Activated T-helper 9 cell treated with anti-CD3 and anti-CD28 coated beads, Interleukin-2, amount 50 U/mL, for 16 hours (primary cell): Measurements from ENCODE around the gene TBC1D22A.

ENCODE experiments used
- DNase-seq: peaks from one replicate; pipeline ENCODE4 v3.0.0-alpha.2; 2020; ENCODE audit warnings: low read depth

The TBC1D22A gene

GRCh38 chr22:46753360-46753759, 9.1 kb upstream of the TBC1D22A start:
- no peak for DNase-seq

- DNase-seq: no peak
Observed at GRCh38 chr22:46753761-46754109, 8.7 kb upstream of the TBC1D22A start.

GRCh38 chr22:46754110-46754799, 8.2 kb upstream of the TBC1D22A start:
- no peak for DNase-seq

- no peak for DNase-seq
Observed at GRCh38 chr22:46754826-46755225, 7.6 kb upstream of the TBC1D22A start.

- no peak for DNase-seq
Observed at GRCh38 chr22:46755525-46755924, 6.9 kb upstream of the TBC1D22A start.

- no peak for DNase-seq
Observed at GRCh38 chr22:46756097-46756496, 6.4 kb upstream of the TBC1D22A start.

- no peak for DNase-seq
Observed at GRCh38 chr22:46757104-46757503, 5.3 kb upstream of the TBC1D22A start.

- DNase-seq: no peak
Observed at GRCh38 chr22:46758121-46758520, 4.3 kb upstream of the TBC1D22A start.

- no peak for DNase-seq
Observed at GRCh38 chr22:46758867-46759290, 3.6 kb upstream of the TBC1D22A start.

GRCh38 chr22:46761017-46761416, 1.4 kb upstream of the TBC1D22A start:
- no peak for DNase-seq

- DNase-seq: no peak
Observed at GRCh38 chr22:46761539-46762237, 762 bp upstream of the TBC1D22A start.

- DNase-seq: no peak
Observed at GRCh38 chr22:46763051-46763705, 728 bp downstream of the TBC1D22A start.

- no peak for DNase-seq
Observed at GRCh38 chr22:46764140-46764680, 1.8 kb downstream of the TBC1D22A start.

- DNase-seq: no peak
Observed at GRCh38 chr22:46764779-46765485, 2.5 kb downstream of the TBC1D22A start.

GRCh38 chr22:46766611-46767010, 4.2 kb downstream of the TBC1D22A start:
- no peak for DNase-seq

- DNase-seq: no peak
Observed at GRCh38 chr22:46767249-46767985, 5.0 kb downstream of the TBC1D22A start.

- DNase-seq: no peak
Observed at GRCh38 chr22:46769191-46769675, 6.8 kb downstream of the TBC1D22A start.

GRCh38 chr22:46769706-46770105, 7.3 kb downstream of the TBC1D22A start:
- DNase-seq: no peak

GRCh38 chr22:46770151-46770641, 7.7 kb downstream of the TBC1D22A start:
- DNase-seq: no peak

GRCh38 chr22:46770726-46771125, 8.3 kb downstream of the TBC1D22A start:
- no peak for DNase-seq

GRCh38 chr22:46773076-46773475, 10.6 kb downstream of the TBC1D22A start:
- no peak for DNase-seq
